ENCODE data around the gene GPRIN2. TPM values are rescaled to one million over a fixed set of nuclear protein-coding genes. Genes with fewer than 3 reads are reported as not detected.
A peak's percentile ranks its signal among the peaks of the same experiment; 100 is the strongest.

The GPRIN2 gene
- total RNA-seq, 1 experiment from 2014 or later, result 10.5 TPM

DNA sequence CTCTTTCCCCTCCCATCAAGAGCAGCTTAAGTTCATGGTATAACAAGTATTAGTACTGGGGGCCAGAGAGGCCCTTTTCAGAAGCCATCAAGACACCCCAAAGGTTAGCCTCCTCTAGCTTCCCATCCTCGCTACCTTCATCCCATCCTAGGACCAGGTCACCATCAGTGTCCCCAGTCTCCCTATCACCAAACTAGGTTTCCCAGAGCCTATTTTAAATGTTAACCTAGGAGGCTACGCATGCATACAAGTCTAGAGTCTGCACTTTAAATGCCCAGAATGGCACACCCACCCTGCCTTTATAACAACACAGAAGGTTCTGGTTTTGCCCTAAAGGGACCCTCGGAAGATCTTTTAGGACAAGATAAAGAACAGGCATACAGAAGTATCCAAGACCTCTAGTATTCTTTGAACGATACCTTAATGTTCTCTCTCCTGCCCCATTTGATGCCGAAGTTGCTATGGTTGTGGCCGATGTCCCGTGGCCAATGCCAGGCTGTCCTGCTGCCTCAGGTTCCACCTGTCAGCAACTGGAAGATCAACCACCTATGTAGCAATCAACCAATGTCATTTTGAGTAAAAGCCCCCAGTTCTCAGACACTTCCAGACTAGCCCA is 2.2 kb downstream of the GPRIN2 start:
- no peak overlapping the region for H2BK20ac ChIP-seq (ENCODE audit: low read depth, low read length, poor library complexity, severe bottlenecking)
- H3K79me2 ChIP-seq (ENCODE audit: insufficient read depth, low read length), result no peaks in the 10 kb centered on the region
- H2BK12ac ChIP-seq (ENCODE audit: insufficient read length, low read depth, low read length), result no peak overlapping the region
- no peak overlapping the region for H3K9ac ChIP-seq (ENCODE audit: extremely low read depth, insufficient read length, low read length)
- WGBS (ENCODE audit: extremely low coverage, insufficient read length, low lambda C conversion rate), result no CpG with 5 or more reads among the region's 7 CpGs
- H3K23me2 ChIP-seq (ENCODE audit: insufficient read length, low read depth, low read length, poor library complexity, severe bottlenecking), result peaks cover 14% of the 10 kb centered on the region
- H3K18ac ChIP-seq (ENCODE audit: insufficient read length, low read depth, low read length), result no peak overlapping the region
- no peak overlapping the region for H2BK120ac ChIP-seq (ENCODE audit: low read depth, low read length, poor library complexity, severe bottlenecking)
- H2BK15ac ChIP-seq (ENCODE audit: low read depth, low read length), result no peak overlapping the region
- H3K27me3 ChIP-seq (ENCODE audit: insufficient read depth, low read length), result peaks cover 2% of the 10 kb centered on the region; the same call in 1 of the 2 replicates
- H3K9me3 Mint-ChIP-seq, result no peaks in the 10 kb centered on the region
- H3K4me2 ChIP-seq (ENCODE audit: insufficient read depth, insufficient read length, low read length), result no peak overlapping the region
- H3K79me1 ChIP-seq (ENCODE audit: insufficient read depth, low read depth, low read length, poor library complexity, severe bottlenecking), result no peaks in the 10 kb centered on the region
- H3K4ac ChIP-seq (ENCODE audit: low read depth, low read length), result no peak overlapping the region
- TF ChIP-seq, protein P1, sequence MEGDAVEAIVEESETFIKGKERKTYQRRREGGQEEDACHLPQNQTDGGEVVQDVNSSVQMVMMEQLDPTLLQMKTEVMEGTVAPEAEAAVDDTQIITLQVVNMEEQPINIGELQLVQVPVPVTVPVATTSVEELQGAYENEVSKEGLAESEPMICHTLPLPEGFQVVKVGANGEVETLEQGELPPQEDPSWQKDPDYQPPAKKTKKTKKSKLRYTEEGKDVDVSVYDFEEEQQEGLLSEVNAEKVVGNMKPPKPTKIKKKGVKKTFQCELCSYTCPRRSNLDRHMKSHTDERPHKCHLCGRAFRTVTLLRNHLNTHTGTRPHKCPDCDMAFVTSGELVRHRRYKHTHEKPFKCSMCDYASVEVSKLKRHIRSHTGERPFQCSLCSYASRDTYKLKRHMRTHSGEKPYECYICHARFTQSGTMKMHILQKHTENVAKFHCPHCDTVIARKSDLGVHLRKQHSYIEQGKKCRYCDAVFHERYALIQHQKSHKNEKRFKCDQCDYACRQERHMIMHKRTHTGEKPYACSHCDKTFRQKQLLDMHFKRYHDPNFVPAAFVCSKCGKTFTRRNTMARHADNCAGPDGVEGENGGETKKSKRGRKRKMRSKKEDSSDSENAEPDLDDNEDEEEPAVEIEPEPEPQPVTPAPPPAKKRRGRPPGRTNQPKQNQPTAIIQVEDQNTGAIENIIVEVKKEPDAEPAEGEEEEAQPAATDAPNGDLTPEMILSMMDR (conservative IDR thresholded peaks at IDR 0.05), result no peak
- no peak overlapping the region for H3K27ac ChIP-seq (ENCODE audit: insufficient read length, low read depth, low read length)
- peak; percentile 10 for DNase-seq
- peaks cover 3 to 4% of the 10 kb centered on the region in 2 experiments; a peak in 3 of 4 replicates for H3K4me1 Mint-ChIP-seq
- H2AK5ac ChIP-seq (ENCODE audit: insufficient read length, low read length), result no peak overlapping the region
- no peak overlapping the region for H3K27ac Mint-ChIP-seq
- H4K20me1 ChIP-seq (ENCODE audit: control insufficient read depth, insufficient read depth, insufficient read length), result no peaks in the 10 kb centered on the region
- no peak overlapping the region for H4K5ac ChIP-seq (ENCODE audit: insufficient read length, low read depth, low read length)
- no peak overlapping the region for H3T11ph ChIP-seq (ENCODE audit: low read length)
- peaks cover 4% of the 10 kb centered on the region; the same call in 1 of the 2 replicates for H3K4me1 ChIP-seq (ENCODE audit: insufficient read depth, low read length)
- no peak overlapping the region for H2AFZ ChIP-seq (ENCODE audit: low read length)
- H3K23ac ChIP-seq (ENCODE audit: insufficient read length, low read depth, low read length), result no peak overlapping the region
- H3K56ac ChIP-seq (ENCODE audit: insufficient read length, low read depth, low read length), result no peak overlapping the region
- H3K14ac ChIP-seq (ENCODE audit: insufficient read depth, low read length), result no peak overlapping the region
- no peak overlapping the region for H3K4me3 Mint-ChIP-seq
- peaks cover 0 to 3% (median 0%) of the 10 kb centered on the region in 3 experiments; a peak in 1 of 7 replicates for H3K36me3 Mint-ChIP-seq (ENCODE audit: insufficient read depth in 1 of 3, low read depth in 3 of 3)
- H3K9me3 ChIP-seq (ENCODE audit: control insufficient read depth, low read depth, low read length), result no peaks in the 10 kb centered on the region
- no peak overlapping the region for H2BK5ac ChIP-seq (ENCODE audit: insufficient read length, low read length)
- no peak overlapping the region for H4K91ac ChIP-seq (ENCODE audit: insufficient read length, low read depth, low read length)
- H4K8ac ChIP-seq (replicated peaks; ENCODE audit: insufficient read length, low read depth, low read length), result no peak overlapping the region
- no peaks in the 10 kb centered on the region for H3K27me3 Mint-ChIP-seq (ENCODE audit: low read depth)

Measured in H9 (cell line).